K562 (cell line): ENCODE results near the gene ZNF785. TPM values are rescaled to one million over a fixed set of nuclear protein-coding genes. Genes with fewer than 3 reads are reported as not detected.

Experiments used
- CEBPB ChIP-seq: fragments of 450-650 bp; IDR thresholded peaks from 2 replicates; pipeline ENCODE4 v1.6.1; 2016; ENCODE audit warnings: missing genetic modification characterization, missing compliant biosample characterization
- E4F1 ChIP-seq: fragments of 250-450 bp; sonication (Bioruptor Pico); IDR thresholded peaks from 2 replicates; pipeline ENCODE4 v1.5.0; 2021; ENCODE audit warnings: mild to moderate bottlenecking, borderline replicate concordance
- GABPB1 ChIP-seq: sonication (generic); formaldehyde crosslinking; IDR thresholded peaks from 2 replicates; pipeline ENCODE4 v1.8.0; 2022; ENCODE audit warnings: mild to moderate bottlenecking, missing genetic modification reagents
- GATAD2A ChIP-seq: fragments of 450-650 bp; IDR thresholded peaks from 2 replicates; pipeline ENCODE4 v1.6.1; 2017
- KLF1 ChIP-seq: fragments of 450-650 bp; IDR thresholded peaks from 2 replicates; pipeline ENCODE4 v1.6.1; 2016; ENCODE audit warnings: missing genetic modification characterization, missing compliant biosample characterization
- MAZ ChIP-seq, 2 experiments: fragments of 450-650 bp in 1 of 2; sonication (generic) in 1 of 2; formaldehyde crosslinking; IDR thresholded peaks in 1 of 2; conservative IDR thresholded peaks in 1 of 2; 2 replicates each; pipeline versions ENCODE4 v1.4.0 to v1.5.0; 2020; ENCODE audit warnings: mild to moderate bottlenecking in 1 of 2, missing genetic modification reagents in 1 of 2
- MTA1 ChIP-seq: fragments of 450-650 bp; IDR thresholded peaks from 2 replicates; pipeline ENCODE4 v1.6.1; 2017; ENCODE audit warnings: borderline replicate concordance
- NCOA6 ChIP-seq: fragments of 450-650 bp; IDR thresholded peaks from 2 replicates; pipeline ENCODE4 v1.6.1; 2017; ENCODE audit warnings: mild to moderate bottlenecking
- NFYB ChIP-seq: IDR thresholded peaks from 2 replicates; pipeline ENCODE4 v1.6.1; 2011; ENCODE audit warnings: mild to moderate bottlenecking, moderate library complexity; ENCODE audit not compliant: insufficient read length; ENCODE audit errors: extremely low read depth
- PCBP2 ChIP-seq: fragments of 200-400 bp; formaldehyde crosslinking; IDR thresholded peaks from 2 replicates; pipeline ENCODE4 v1.6.1; 2018; ENCODE audit warnings: low read length, low read depth, mild to moderate bottlenecking, moderate library complexity; ENCODE audit not compliant: poor library complexity, severe bottlenecking
- SLC30A9 ChIP-seq: fragments of 250-450 bp; sonication (Bioruptor Pico); IDR thresholded peaks from 2 replicates; pipeline ENCODE4 v1.8.0; 2022; ENCODE audit warnings: mild to moderate bottlenecking, moderate library complexity
- SP2 ChIP-seq: IDR thresholded peaks from 2 replicates; pipeline ENCODE4 v1.6.1; 2011; ENCODE audit warnings: mild to moderate bottlenecking, low read depth, low read length, moderate library complexity; ENCODE audit not compliant: poor library complexity, severe bottlenecking; ENCODE audit errors: extremely low read depth
- ZBTB7A ChIP-seq: IDR thresholded peaks from 2 replicates; pipeline ENCODE4 v1.6.1; 2011; ENCODE audit warnings: low read depth, mild to moderate bottlenecking, low read length, moderate library complexity, borderline replicate concordance; ENCODE audit not compliant: control insufficient read depth
- ZNF512 ChIP-seq: IDR thresholded peaks from 2 replicates; pipeline ENCODE4 v1.6.1; 2016; ENCODE audit warnings: missing genetic modification characterization, missing compliant biosample characterization
- ZNF766 ChIP-seq: fragments of 200-800 bp; sonication (Bioruptor generic); conservative IDR thresholded peaks from 2 replicates; pipeline ENCODE4 v1.6.1; 2016; ENCODE audit warnings: missing genetic modification characterization, missing compliant biosample characterization
- polyA plus RNA-seq, 8 experiments: library from polyadenylated mRNA; depleted of rRNA in 4 of 8; stranded (reverse) in 5 of 8; unstranded in 3 of 8; fragments of >200 nt; fragmentation: Nextera tagmentation in 2 of 8; fragmentation: Illumina TruSeq in 1 of 8; extraction: Ambion mirVana in 2 of 8; extraction: Trizol in 1 of 8; gene quantifications; 2 replicates each; pipeline versions ENCODE4 v1.2.1 to v1.2.3, GENCODE V29; 2011 to 2014; ENCODE audit warnings: inconsistent platforms in 1 of 8, missing spikeins in 1 of 8
- total RNA-seq, 7 experiments: library from RNA; depleted of rRNA in 6 of 7; stranded (reverse); fragments of >200 nt in 6 of 7; fragmentation: Illumina TruSeq in 2 of 7; extraction: Trizol in 2 of 7; gene quantifications; 2 replicates each; pipeline versions ENCODE4 v1.2.1 to v1.2.3, GENCODE V29; 2011 to 2021; ENCODE audit warnings: low replicate concordance in 1 of 7
- TF ChIP-seq, protein P1 (sequence below): sonication (generic); formaldehyde crosslinking; IDR thresholded peaks from 2 replicates; pipeline ENCODE4 v1.8.1; 2023; ENCODE audit warnings: mild to moderate bottlenecking, missing genetic modification reagents
- TF ChIP-seq, protein P2 (sequence below): fragments of 250-450 bp; sonication (Bioruptor Pico); IDR thresholded peaks from 2 replicates; pipeline ENCODE4 v1.4.0; 2020; ENCODE audit warnings: mild to moderate bottlenecking, moderate library complexity, borderline replicate concordance

ZNF785 gene
- total and polyA plus RNA-seq, 9 of the 15 experiments (the other 6 are each of a cell fraction or from before 2014, with no cell fraction given): 0.64 to 11.0 (median 6.4) TPM

- TF ChIP-seq KLF1 (tag) (0 out of 2 replicates have a peak, but pooled peaks have one; percentile 9), MAZ (CRISPR knock-in tag; conservative IDR thresholded peaks at IDR 0.05 in 1 of 2, IDR thresholded peaks at IDR 0.05 in 1 of 2) (peak in 1 of 2 experiments; percentile 70; a peak in 1 of 4 replicates), MTA1 (peak; percentile 83), NFYB (no peak), ZNF512 (no peak), SLC30A9 (CRISPR knock-in tag) (no peak), PCBP2 (no peak), SP2 (no peak), E4F1 (no peak), ZNF766 (CRISPR knock-in tag) (peak; percentile 72), ZBTB7A (peak; percentile 64), CEBPB (tag) (no peak), NCOA6 (no peak), GABPB1 (peak; percentile 80), GATAD2A (no peak)
- TF ChIP-seq, protein P1, sequence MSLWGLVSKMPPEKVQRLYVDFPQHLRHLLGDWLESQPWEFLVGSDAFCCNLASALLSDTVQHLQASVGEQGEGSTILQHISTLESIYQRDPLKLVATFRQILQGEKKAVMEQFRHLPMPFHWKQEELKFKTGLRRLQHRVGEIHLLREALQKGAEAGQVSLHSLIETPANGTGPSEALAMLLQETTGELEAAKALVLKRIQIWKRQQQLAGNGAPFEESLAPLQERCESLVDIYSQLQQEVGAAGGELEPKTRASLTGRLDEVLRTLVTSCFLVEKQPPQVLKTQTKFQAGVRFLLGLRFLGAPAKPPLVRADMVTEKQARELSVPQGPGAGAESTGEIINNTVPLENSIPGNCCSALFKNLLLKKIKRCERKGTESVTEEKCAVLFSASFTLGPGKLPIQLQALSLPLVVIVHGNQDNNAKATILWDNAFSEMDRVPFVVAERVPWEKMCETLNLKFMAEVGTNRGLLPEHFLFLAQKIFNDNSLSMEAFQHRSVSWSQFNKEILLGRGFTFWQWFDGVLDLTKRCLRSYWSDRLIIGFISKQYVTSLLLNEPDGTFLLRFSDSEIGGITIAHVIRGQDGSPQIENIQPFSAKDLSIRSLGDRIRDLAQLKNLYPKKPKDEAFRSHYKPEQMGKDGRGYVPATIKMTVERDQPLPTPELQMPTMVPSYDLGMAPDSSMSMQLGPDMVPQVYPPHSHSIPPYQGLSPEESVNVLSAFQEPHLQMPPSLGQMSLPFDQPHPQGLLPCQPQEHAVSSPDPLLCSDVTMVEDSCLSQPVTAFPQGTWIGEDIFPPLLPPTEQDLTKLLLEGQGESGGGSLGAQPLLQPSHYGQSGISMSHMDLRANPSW (CRISPR knock-in tag): no peak
- TF ChIP-seq, protein P2, sequence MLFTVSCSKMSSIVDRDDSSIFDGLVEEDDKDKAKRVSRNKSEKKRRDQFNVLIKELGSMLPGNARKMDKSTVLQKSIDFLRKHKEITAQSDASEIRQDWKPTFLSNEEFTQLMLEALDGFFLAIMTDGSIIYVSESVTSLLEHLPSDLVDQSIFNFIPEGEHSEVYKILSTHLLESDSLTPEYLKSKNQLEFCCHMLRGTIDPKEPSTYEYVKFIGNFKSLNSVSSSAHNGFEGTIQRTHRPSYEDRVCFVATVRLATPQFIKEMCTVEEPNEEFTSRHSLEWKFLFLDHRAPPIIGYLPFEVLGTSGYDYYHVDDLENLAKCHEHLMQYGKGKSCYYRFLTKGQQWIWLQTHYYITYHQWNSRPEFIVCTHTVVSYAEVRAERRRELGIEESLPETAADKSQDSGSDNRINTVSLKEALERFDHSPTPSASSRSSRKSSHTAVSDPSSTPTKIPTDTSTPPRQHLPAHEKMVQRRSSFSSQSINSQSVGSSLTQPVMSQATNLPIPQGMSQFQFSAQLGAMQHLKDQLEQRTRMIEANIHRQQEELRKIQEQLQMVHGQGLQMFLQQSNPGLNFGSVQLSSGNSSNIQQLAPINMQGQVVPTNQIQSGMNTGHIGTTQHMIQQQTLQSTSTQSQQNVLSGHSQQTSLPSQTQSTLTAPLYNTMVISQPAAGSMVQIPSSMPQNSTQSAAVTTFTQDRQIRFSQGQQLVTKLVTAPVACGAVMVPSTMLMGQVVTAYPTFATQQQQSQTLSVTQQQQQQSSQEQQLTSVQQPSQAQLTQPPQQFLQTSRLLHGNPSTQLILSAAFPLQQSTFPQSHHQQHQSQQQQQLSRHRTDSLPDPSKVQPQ (CRISPR knock-in tag): no peak
These were observed 51.0 kb downstream of the ZNF785 start, which contains the start of gene ZNF747 (continued) for GRCh38 chr16:30534368-30535105.
